ENCODE measurements around the gene R3HDM2. TPM values are rescaled to one million over a fixed set of nuclear protein-coding genes. Genes with fewer than 3 reads are reported as not detected.
A peak's percentile ranks its signal among the peaks of the same experiment; 100 is the strongest.

The R3HDM2 gene
- total and polyA plus RNA-seq, 4 experiments from 2014 or later = 3.9 to 132 (median 71.5) TPM

DNA sequence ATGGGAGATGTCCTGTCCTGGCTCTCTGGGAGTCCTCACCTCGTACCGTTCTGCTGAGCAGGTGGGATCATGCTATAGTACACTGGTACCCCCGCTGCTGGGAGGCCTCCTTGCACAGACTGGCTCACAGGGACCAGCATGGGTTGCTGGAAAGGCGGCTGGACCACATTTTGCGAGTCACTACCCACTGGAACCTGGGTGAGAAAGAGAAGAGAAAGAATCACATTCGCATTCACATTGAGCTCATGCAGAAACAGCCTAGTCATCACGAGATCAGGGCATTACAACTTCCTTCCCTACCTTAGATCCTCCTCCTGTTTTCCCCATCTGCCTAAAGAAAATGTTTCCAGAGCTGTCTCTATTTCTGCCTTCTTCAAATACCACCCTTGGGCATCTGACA, 162.6 kb downstream of the R3HDM2 start:
- POLR2A ChIA-PET (ENCODE audit: partially characterized antibody) = no interaction called here
- DNase-seq = no peak
- Mint-ChIP-seq H3K27ac (peak overlapping the region in 3 of 7 donors; percentile 15 to 88 (median 28)), H3K4me3 (no peak overlapping the region), H3K9me3 (no peaks in the 10 kb centered on the region), H3K4me1 (peaks cover 0 to 4% (median 3%) of the 10 kb centered on the region in 4 donors), H3K27me3 (no peaks in the 10 kb centered on the region), H3K36me3 (peaks cover 46 to 67% of the 10 kb centered on the region in 2 donors)
- Histone ChIP-seq H3K36me3 (ENCODE audit: insufficient read depth, low read length) (peaks cover 39% of the 10 kb centered on the region), H3K27me3 (ENCODE audit: insufficient read depth, low read length) (no peaks in the 10 kb centered on the region), H3K9me3 (ENCODE audit: control insufficient read depth in 1 of 2, low read length in 2 of 2) (no peaks in the 10 kb centered on the region), H3K4me3 (ENCODE audit: low read length in 2 of 2) (no peak overlapping the region), H3K27ac (ENCODE audit: low read depth, low read length) (no peak overlapping the region), H3K4me1 (ENCODE audit: insufficient read depth, low read length) (no peaks in the 10 kb centered on the region)
- intact Hi-C loops (cut with micrococcal nuclease) = no loop called here
- CTCF ChIA-PET (ENCODE audit: partially characterized antibody) = interaction anchor here (1.4 kb wide), 1 partner anchor 26 kb away, joined by 3 read pairs; no protein-coding TSS in a partner anchor

DNA sequence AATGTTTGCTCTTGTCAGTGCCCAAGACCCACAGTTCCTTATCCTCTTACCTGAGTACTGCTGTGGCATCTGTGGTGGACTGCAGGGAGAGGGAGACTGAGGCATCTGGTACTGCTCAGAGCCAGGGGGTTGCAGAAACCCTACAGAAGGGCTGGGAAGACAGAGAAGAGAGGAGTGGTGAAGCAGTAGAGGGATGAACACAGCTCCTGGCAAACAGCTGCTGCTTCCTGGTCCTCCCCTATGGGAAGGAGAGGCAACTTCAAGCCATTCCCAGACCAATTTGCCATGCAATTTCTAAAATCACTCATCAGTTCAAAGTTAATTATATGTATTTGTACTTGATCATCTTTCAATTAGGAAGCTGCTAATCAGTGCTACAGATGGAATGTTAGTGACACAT, 164.2 kb downstream of the R3HDM2 start:
- H3K27ac Mint-ChIP-seq = peak overlapping the region in 1 of 7 donors; percentile 50
- H3K27ac ChIP-seq (ENCODE audit: low read depth, low read length) = no peak overlapping the region
- POLR2A ChIA-PET (ENCODE audit: partially characterized antibody) = no interaction called here
- no peak overlapping the region for H3K4me3 Mint-ChIP-seq
- H3K9me3 Mint-ChIP-seq = no peaks in the 10 kb centered on the region
- no peaks in the 10 kb centered on the region for H3K9me3 ChIP-seq (ENCODE audit: control insufficient read depth in 1 of 2, low read length in 2 of 2)
- H3K4me3 ChIP-seq (ENCODE audit: low read length in 2 of 2) = no peak overlapping the region
- CTCF ChIA-PET (ENCODE audit: partially characterized antibody) = interaction anchor here (2.2 to 5.2 kb wide), 3 partner anchors 185 to 193 kb away, joined by 9 to 43 read pairs (median 20); partner anchors contain the start of genes GLI1 and INHBE
- no peaks in the 10 kb centered on the region for H3K4me1 ChIP-seq (ENCODE audit: insufficient read depth, low read length)
- peaks cover 0 to 4% (median 3%) of the 10 kb centered on the region in 4 donors for H3K4me1 Mint-ChIP-seq
- peaks cover 39% of the 10 kb centered on the region for H3K36me3 ChIP-seq (ENCODE audit: insufficient read depth, low read length)
- H3K27me3 Mint-ChIP-seq = no peaks in the 10 kb centered on the region
- no peaks in the 10 kb centered on the region for H3K27me3 ChIP-seq (ENCODE audit: insufficient read depth, low read length)
- peaks cover 51 to 72% of the 10 kb centered on the region in 2 donors for H3K36me3 Mint-ChIP-seq
- intact Hi-C loops (cut with micrococcal nuclease) = no loop called here
- DNase-seq = no peak

DNA sequence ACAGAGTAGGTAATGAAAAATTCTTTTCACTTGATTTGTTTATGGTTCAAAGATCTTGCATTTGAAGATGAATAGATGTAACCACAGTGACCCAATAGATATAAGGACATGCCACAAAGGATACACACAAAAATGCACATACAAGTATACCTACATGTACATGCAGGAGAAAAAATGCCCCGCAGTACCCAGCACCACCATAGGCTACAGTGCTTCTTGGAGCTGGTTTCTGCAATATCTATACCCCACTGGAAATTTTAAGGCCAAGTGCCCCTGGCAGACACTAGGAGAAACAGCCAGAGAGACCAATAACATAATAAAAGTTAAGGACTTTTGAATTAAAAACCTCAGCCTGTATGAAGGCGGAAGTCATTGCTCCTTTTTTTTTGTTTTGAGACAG, 167.7 kb downstream of the R3HDM2 start:
- intact Hi-C loops (cut with micrococcal nuclease) = loop anchor here (1.0 to 2.0 kb wide), 3 partner anchors 190 to 200 kb away; no protein-coding TSS in a partner anchor
- ChIA-PET CTCF (ENCODE audit: partially characterized antibody) (interaction anchor here (0.9 to 5.2 kb wide), 6 partner anchors 10 to 196 kb away, joined by 3 to 43 read pairs (median 12); partner anchors contain the start of genes GLI1 and STAC3), POLR2A (ENCODE audit: partially characterized antibody) (no interaction called here)
- Mint-ChIP-seq H3K4me1 (peaks cover 0 to 4% (median 2%) of the 10 kb centered on the region in 4 donors), H3K4me3 (no peak overlapping the region), H3K36me3 (peaks cover 56 to 66% of the 10 kb centered on the region in 2 donors), H3K27me3 (no peaks in the 10 kb centered on the region), H3K9me3 (peaks cover 0 to 2% (median 0%) of the 10 kb centered on the region in 8 donors), H3K27ac (peak overlapping the region in 1 of 7 donors; percentile 41)
- no peaks in the 10 kb centered on the region for H3K27me3 ChIP-seq (ENCODE audit: insufficient read depth, low read length)
- peaks cover 39% of the 10 kb centered on the region for H3K36me3 ChIP-seq (ENCODE audit: insufficient read depth, low read length)
- no peaks in the 10 kb centered on the region for H3K9me3 ChIP-seq (ENCODE audit: control insufficient read depth in 1 of 2, low read length in 2 of 2)
- no peak overlapping the region for H3K27ac ChIP-seq (ENCODE audit: low read depth, low read length)
- no peaks in the 10 kb centered on the region for H3K4me1 ChIP-seq (ENCODE audit: insufficient read depth, low read length)
- no peak overlapping the region for H3K4me3 ChIP-seq (ENCODE audit: low read length in 2 of 2)
- DNase-seq = no peak

DNA sequence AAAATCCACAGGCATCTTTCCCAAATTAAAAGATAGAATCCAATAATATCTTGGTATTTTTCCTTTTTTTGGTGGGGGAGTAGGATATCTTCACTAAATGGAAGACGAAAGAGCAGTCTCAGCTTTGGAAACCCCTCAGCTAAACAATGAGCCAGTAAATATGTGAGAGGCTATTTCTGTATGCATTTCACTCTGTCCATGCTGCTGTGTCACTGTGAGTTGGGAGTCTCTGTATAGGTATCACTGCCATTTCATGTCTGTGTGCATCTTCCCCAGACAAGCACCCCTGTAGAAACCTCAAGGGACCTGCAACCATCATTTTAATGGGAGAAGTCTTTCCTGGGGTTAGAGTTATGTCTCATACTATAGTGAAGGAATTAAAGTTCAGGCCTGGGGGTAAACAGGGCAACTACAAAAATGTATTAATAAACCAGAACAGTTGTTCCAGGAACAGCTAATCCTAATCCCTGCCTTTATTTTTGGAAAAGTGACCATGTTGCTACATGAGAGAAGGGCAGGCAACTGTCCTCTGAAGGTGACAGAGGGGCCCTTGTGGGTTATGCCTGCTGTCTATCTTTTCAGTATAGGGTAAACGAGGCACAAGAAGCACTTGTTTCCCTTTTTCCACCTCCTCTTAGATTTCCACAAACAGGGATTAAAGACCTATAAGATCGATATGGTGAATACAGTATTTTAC, 168.6 kb downstream of the R3HDM2 start:
- no peak for DNase-seq
- Histone ChIP-seq H3K36me3 (ENCODE audit: insufficient read depth, low read length) (peaks cover 44% of the 10 kb centered on the region), H3K27me3 (ENCODE audit: insufficient read depth, low read length) (no peaks in the 10 kb centered on the region), H3K9me3 (ENCODE audit: control insufficient read depth in 1 of 2, low read length in 2 of 2) (no peaks in the 10 kb centered on the region), H3K4me3 (ENCODE audit: low read length in 2 of 2) (no peak overlapping the region), H3K27ac (ENCODE audit: low read depth, low read length) (no peak overlapping the region), H3K4me1 (ENCODE audit: insufficient read depth, low read length) (no peaks in the 10 kb centered on the region)
- CTCF ChIA-PET (ENCODE audit: partially characterized antibody) = interaction anchor here (1.4 to 3.4 kb wide), 5 partner anchors 17 to 193 kb away, joined by 3 to 13 read pairs (median 11); partner anchors contain the start of gene INHBE
- POLR2A ChIA-PET (ENCODE audit: partially characterized antibody) = no interaction called here
- Mint-ChIP-seq H3K4me3 (no peak overlapping the region), H3K4me1 (peaks cover 0 to 4% (median 2%) of the 10 kb centered on the region in 4 donors), H3K27me3 (no peaks in the 10 kb centered on the region), H3K9me3 (peaks cover 0 to 2% (median 0%) of the 10 kb centered on the region in 8 donors), H3K27ac (no peak overlapping the region), H3K36me3 (peaks cover 54 to 67% of the 10 kb centered on the region in 2 donors)
- intact Hi-C loops (cut with micrococcal nuclease) = loop anchor here (2.0 kb wide), 2 partner anchors 191 to 201 kb away; no protein-coding TSS in a partner anchor

DNA sequence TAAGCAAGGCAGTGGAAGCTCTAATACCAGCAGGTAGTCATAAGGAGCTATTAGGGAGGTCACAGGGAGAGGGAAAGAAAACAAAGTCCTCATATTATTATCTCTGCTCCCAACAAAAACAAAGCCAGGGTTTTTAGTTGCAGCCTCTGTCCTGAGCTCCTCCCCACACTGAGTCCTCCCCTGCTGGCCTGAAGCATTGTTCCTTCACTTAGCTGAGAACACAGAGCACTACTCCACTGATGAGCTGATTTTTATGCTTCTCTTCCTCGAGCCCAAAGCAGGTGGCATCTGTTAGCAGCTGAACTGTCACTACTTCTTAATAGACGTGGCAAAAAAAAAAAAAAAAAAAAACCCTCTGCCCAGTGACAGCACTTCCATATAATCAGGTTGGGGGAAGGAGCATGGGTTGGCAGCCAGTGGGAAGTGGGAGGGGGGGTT, 169.4 kb downstream of the R3HDM2 start:
- ChIA-PET CTCF (ENCODE audit: partially characterized antibody) (interaction anchor here (0.5 to 2.8 kb wide), 8 partner anchors 16 to 819 kb away, joined by 3 to 13 read pairs (median 6); partner anchors contain the start of genes INHBE and SHMT2), POLR2A (ENCODE audit: partially characterized antibody) (no interaction called here)
- Mint-ChIP-seq H3K27ac (peak overlapping the region in 1 of 7 donors; percentile 30), H3K27me3 (no peaks in the 10 kb centered on the region), H3K4me1 (peaks cover 0 to 4% (median 2%) of the 10 kb centered on the region in 4 donors), H3K4me3 (no peak overlapping the region), H3K9me3 (peaks cover 0 to 2% (median 0%) of the 10 kb centered on the region in 8 donors), H3K36me3 (peaks cover 56 to 68% of the 10 kb centered on the region in 2 donors)
- no peak for DNase-seq
- Histone ChIP-seq H3K36me3 (ENCODE audit: insufficient read depth, low read length) (peaks cover 42% of the 10 kb centered on the region), H3K27me3 (ENCODE audit: insufficient read depth, low read length) (no peaks in the 10 kb centered on the region), H3K4me1 (ENCODE audit: insufficient read depth, low read length) (no peaks in the 10 kb centered on the region), H3K27ac (ENCODE audit: low read depth, low read length) (no peak overlapping the region), H3K4me3 (ENCODE audit: low read length in 2 of 2) (no peak overlapping the region), H3K9me3 (ENCODE audit: control insufficient read depth in 1 of 2, low read length in 2 of 2) (no peaks in the 10 kb centered on the region)
- intact Hi-C loops (cut with micrococcal nuclease) = no loop called here

DNA sequence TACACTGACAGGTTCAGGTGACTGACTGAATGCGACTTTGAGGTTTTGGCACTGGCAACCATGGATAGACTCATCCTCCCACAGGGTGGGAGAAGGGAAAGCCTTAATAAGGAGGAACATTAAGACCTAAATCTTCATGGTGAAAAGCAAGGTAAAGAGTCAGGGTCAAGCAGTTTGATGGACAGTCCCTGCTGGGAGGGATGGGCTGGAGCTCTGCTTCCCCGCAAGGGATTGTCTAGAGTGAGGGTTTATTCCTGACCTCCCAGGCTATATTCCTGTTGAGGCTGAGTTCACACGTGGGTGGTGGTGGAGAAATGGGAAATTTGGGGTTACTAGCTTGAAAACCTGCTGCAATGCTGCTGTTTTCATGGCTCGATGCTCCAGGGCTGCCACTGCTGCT, 170.5 kb downstream of the R3HDM2 start:
- H3K36me3 Mint-ChIP-seq = peaks cover 66 to 75% of the 10 kb centered on the region in 2 donors
- H3K9me3 Mint-ChIP-seq = peaks cover 0 to 2% (median 0%) of the 10 kb centered on the region in 8 donors
- CTCF ChIA-PET (ENCODE audit: partially characterized antibody) = interaction anchor here (1.8 to 2.8 kb wide), 3 partner anchors 15 to 193 kb away, joined by 3 to 13 read pairs (median 8); no protein-coding TSS in a partner anchor
- no peak overlapping the region for H3K27ac Mint-ChIP-seq
- DNase-seq = no peak
- no peak overlapping the region for H3K27ac ChIP-seq (ENCODE audit: low read depth, low read length)
- H3K4me1 ChIP-seq (ENCODE audit: insufficient read depth, low read length) = no peaks in the 10 kb centered on the region
- no peak overlapping the region for H3K4me3 ChIP-seq (ENCODE audit: low read length in 2 of 2)
- no peak overlapping the region for H3K4me3 Mint-ChIP-seq
- no peaks in the 10 kb centered on the region for H3K9me3 ChIP-seq (ENCODE audit: control insufficient read depth in 1 of 2, low read length in 2 of 2)
- POLR2A ChIA-PET (ENCODE audit: partially characterized antibody) = no interaction called here
- peaks cover 51% of the 10 kb centered on the region for H3K36me3 ChIP-seq (ENCODE audit: insufficient read depth, low read length)
- H3K4me1 Mint-ChIP-seq = peaks cover 0 to 4% (median 2%) of the 10 kb centered on the region in 4 donors
- H3K27me3 Mint-ChIP-seq = no peaks in the 10 kb centered on the region
- H3K27me3 ChIP-seq (ENCODE audit: insufficient read depth, low read length) = no peaks in the 10 kb centered on the region
- intact Hi-C loops (cut with micrococcal nuclease) = no loop called here
